Esophagus squamous epithelium (tissue), 5 donors: ENCODE data around the gene TUBA1C. TPM values are rescaled to one million over a fixed set of nuclear protein-coding genes. Genes with fewer than 3 reads are reported as not detected.
"Not testable (repeated sequence)": the region's sequence is repeated elsewhere in the genome, so short reads cannot be mapped to it uniquely, and the experiment has no call there.

Source experiments
- DNase-seq: peaks from one replicate; lab custom pipeline; 2025; lab: John Stamatoyannopoulos, UW
- H3K27ac ChIP-seq, 4 donors: fragments of 200-600 bp; sonication (generic); one replicate each; pipeline ENCODE4 v1.5.1; 2016 to 2019; ENCODE audit warnings: mild to moderate bottlenecking in 1 of 4
- H3K27me3 ChIP-seq, 4 donors: fragments of 200-600 bp; sonication (generic); 1 replicate in 3 of 4; 2 replicates in 1 of 4; pipeline versions ENCODE4 v1.5.1 to v1.6.0; 2017 to 2021; ENCODE audit warnings: antibody characterized with exemption in 1 of 4
- H3K36me3 ChIP-seq, 3 donors: fragments of 200-600 bp; sonication (generic); one replicate each; pipeline ENCODE4 v1.5.1; 2016 to 2019
- H3K4me1 ChIP-seq, 3 donors: fragments of 200-600 bp; sonication (generic); one replicate each; pipeline ENCODE4 v1.5.1; 2017 to 2019
- H3K4me3 ChIP-seq, 4 donors: fragments of 200-600 bp; sonication (generic); 1 replicate in 3 of 4; 2 replicates in 1 of 4; pipeline ENCODE4 v1.5.1; 2016 to 2019; ENCODE audit warnings: mild to moderate bottlenecking in 2 of 4, moderate library complexity in 1 of 4
- H3K9me3 ChIP-seq, 3 donors: fragments of 200-600 bp; sonication (generic); one replicate each; pipeline ENCODE4 v1.5.1; 2016 to 2019
- CTCF ChIP-seq, 6 experiments: fragments of 450-650 bp in 4 of 6; fragments of 200-600 bp in 2 of 6; sonication (generic) in 2 of 6; IDR thresholded peaks; one replicate each; pipeline ENCODE4 v1.5.1; 2016 to 2019; ENCODE audit warnings: antibody characterized with exemption in 6 of 6, mild to moderate bottlenecking in 4 of 6, moderate library complexity in 4 of 6
- POLR2A ChIP-seq, 4 donors: fragments of 450-650 bp; IDR thresholded peaks; one replicate each; pipeline ENCODE4 v1.6.1; 2017; ENCODE audit warnings: antibody characterized with exemption in 4 of 4, mild to moderate bottlenecking in 4 of 4, moderate library complexity in 3 of 4
- WGBS, 2 donors: methylation state at CpG; one replicate each; pipeline ENCODE4 v1.1.5; 2018; 5-methylcytosine and 5-hydroxymethylcytosine counted together
- intact Hi-C: fragments of 100-400 bp; cut with DNase I; formaldehyde crosslinking; loops from one replicate; pipeline ENCODE4 v1.15.0; 2022
- total RNA-seq, 4 donors: library from RNA; depleted of rRNA; stranded (reverse); fragments of >200 nt; gene quantifications; one replicate each; pipeline ENCODE4 v1.1.0, GENCODE V29; 2016
- donor health status: DM: yes; HTN: yes; CAD: no.

The TUBA1C gene
- total RNA-seq, 4 donors from 2014 or later: 587 to 1,132 (median 718) TPM

- intact Hi-C loops: loop anchor here (10.0 kb wide), 2 partner anchors 52 to 142 kb away; partner anchors contain the start of genes DHH and TUBA1A
- H3K4me1 ChIP-seq: peaks cover 7 to 32% (median 14%) of the 10 kb centered on the region in 3 donors
- no peaks in the 10 kb centered on the region for H3K9me3 ChIP-seq
- no peak for DNase-seq
- H3K27ac ChIP-seq: no peak overlapping the region
- TF ChIP-seq POLR2A (IDR thresholded peaks at IDR 0.05): no peak
- no peak for TF ChIP-seq CTCF (IDR thresholded peaks at IDR 0.05)
- no peaks in the 10 kb centered on the region for H3K27me3 ChIP-seq
- no peaks in the 10 kb centered on the region for H3K36me3 ChIP-seq
- H3K4me3 ChIP-seq: no peak overlapping the region
- 80 to 91% methylated on average over 1 of the region's 1 CpG for WGBS, 2 donors
Measured at GRCh38 chr12:49236423-49236822, 28.5 kb upstream of the TUBA1C start.

- Histone ChIP-seq H3K36me3 (no peaks in the 10 kb centered on the region), H3K4me1 (peaks cover 0 to 12% (median 0%) of the 10 kb centered on the region in 3 donors), H3K27ac (no peak overlapping the region), H3K9me3 (no peaks in the 10 kb centered on the region), H3K27me3 (no peaks in the 10 kb centered on the region), H3K4me3 (no peak overlapping the region)
- intact Hi-C loops: no loop called here
- WGBS, 2 donors: 90 to 100% methylated on average over 2 to 5 of the region's 5 CpGs
- no peak for DNase-seq
- no peak for TF ChIP-seq POLR2A (IDR thresholded peaks at IDR 0.05)
- no peak for TF ChIP-seq CTCF (IDR thresholded peaks at IDR 0.05)
Measured at GRCh38 chr12:49243631-49244030, 21.3 kb upstream of the TUBA1C start.

- H3K36me3 ChIP-seq: no peaks in the 10 kb centered on the region
- 80 to 87% methylated on average over 2 of the region's 2 CpGs for WGBS, 2 donors
- intact Hi-C loops: no loop called here
- no peak for TF ChIP-seq POLR2A (IDR thresholded peaks at IDR 0.05)
- no peak for TF ChIP-seq CTCF (IDR thresholded peaks at IDR 0.05)
- no peaks in the 10 kb centered on the region for H3K9me3 ChIP-seq
- H3K4me1 ChIP-seq: peaks cover 0 to 12% (median 0%) of the 10 kb centered on the region in 3 donors
- H3K27ac ChIP-seq: no peak overlapping the region
- no peaks in the 10 kb centered on the region for H3K27me3 ChIP-seq
- H3K4me3 ChIP-seq: no peak overlapping the region
- no peak for DNase-seq
Measured at GRCh38 chr12:49244176-49244575, 20.7 kb upstream of the TUBA1C start.

- WGBS, 2 donors: 81 to 82% methylated on average over 5 of the region's 5 CpGs
- Histone ChIP-seq H3K27me3 (no peaks in the 10 kb centered on the region), H3K36me3 (no peaks in the 10 kb centered on the region), H3K27ac (no peak overlapping the region), H3K9me3 (no peaks in the 10 kb centered on the region), H3K4me1 (peaks cover 0 to 4% (median 0%) of the 10 kb centered on the region in 3 donors), H3K4me3 (no peak overlapping the region)
- TF ChIP-seq CTCF (IDR thresholded peaks at IDR 0.05) (no peak), POLR2A (IDR thresholded peaks at IDR 0.05) (no peak)
- DNase-seq: no peak
- intact Hi-C loops: no loop called here
Measured at GRCh38 chr12:49251357-49251756, 13.5 kb upstream of the TUBA1C start.

GRCh38 chr12:49253033-49253623, 11.8 kb upstream of the TUBA1C start:
- DNase-seq: no peak
- intact Hi-C loops: no loop called here
- Histone ChIP-seq H3K27ac (no peak overlapping the region), H3K9me3 (no peaks in the 10 kb centered on the region), H3K4me3 (no peak overlapping the region), H3K36me3 (no peaks in the 10 kb centered on the region), H3K27me3 (no peaks in the 10 kb centered on the region), H3K4me1 (peaks cover 0 to 4% (median 0%) of the 10 kb centered on the region in 3 donors)
- no peak for TF ChIP-seq POLR2A (IDR thresholded peaks at IDR 0.05)
- 59 to 60% methylated on average over 11 of the region's 11 CpGs for WGBS, 2 donors

- H3K4me1 ChIP-seq: peaks cover 0 to 19% (median 5%) of the 10 kb centered on the region in 3 donors
- H3K27me3 ChIP-seq, H3K4me3 ChIP-seq, H3K27ac ChIP-seq, H3K36me3 ChIP-seq, DNase-seq, intact Hi-C loops, H3K9me3 ChIP-seq: not testable (repeated sequence)
- 67 to 86% methylated on average over 6 of the region's 10 CpGs for WGBS, 2 donors
Measured at GRCh38 chr12:49255456-49255855, 9.4 kb upstream of the TUBA1C start.
